Measurements from ENCODE around the gene NFILZ.
A peak's percentile ranks its signal among the peaks of the same experiment; 100 is the strongest.
"Not testable (repeated sequence)": the region's sequence is repeated elsewhere in the genome, so short reads cannot be mapped to it uniquely, and the experiment has no call there.

Gene NFILZ

DNA sequence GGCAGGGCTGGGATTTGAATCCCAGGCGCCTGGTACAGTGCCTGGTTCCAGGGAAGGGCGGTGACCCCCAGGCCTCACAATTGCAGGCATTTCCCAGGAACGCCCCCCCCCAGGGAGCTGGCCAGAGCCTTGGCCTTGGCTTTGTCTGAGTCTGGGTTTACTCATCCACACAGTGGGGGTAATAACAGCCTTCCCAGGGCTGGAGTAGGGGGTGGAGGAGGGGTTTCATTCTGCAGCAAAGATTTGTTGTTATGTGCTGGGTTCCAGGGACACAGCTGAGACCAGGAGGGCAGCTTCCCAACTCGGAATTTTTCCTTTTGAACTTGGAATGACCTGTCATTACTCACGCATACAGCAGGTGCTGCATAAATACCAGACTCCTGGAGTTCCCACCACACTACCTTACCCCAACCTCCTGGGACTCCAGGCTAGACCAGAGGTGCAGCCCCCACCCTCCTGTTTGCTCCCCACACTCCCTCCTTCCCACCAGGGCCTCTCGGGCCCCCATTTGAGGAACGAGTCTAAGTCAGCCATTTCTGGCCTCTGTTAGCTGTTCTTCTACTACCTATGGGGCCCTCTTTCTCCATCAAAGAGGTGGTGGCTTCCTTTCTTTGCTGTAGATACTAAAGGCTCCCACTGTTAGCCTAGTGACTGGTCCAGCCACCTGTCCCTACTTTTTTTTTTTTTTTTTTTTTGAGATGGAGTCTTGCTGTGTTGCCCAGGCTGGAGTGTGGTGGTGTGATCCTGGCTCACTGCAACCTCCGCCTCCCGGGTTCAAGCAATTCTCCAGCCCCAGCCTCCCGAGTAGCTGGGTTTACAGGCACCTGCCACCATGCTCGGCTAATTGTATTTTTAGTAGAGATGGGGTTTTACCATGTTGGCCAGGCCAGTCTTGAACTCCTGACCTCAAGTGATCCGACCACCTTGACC lies 18.3 kb upstream of the NFILZ start:
- DNase-seq, result no peak

- DNase-seq, result no peak
Measured at GRCh38 chr19:8612807-8613171, 17.6 kb upstream of the NFILZ start.

- DNase-seq, result no peak
Measured at GRCh38 chr19:8614455-8614854, 16.0 kb upstream of the NFILZ start.

DNA sequence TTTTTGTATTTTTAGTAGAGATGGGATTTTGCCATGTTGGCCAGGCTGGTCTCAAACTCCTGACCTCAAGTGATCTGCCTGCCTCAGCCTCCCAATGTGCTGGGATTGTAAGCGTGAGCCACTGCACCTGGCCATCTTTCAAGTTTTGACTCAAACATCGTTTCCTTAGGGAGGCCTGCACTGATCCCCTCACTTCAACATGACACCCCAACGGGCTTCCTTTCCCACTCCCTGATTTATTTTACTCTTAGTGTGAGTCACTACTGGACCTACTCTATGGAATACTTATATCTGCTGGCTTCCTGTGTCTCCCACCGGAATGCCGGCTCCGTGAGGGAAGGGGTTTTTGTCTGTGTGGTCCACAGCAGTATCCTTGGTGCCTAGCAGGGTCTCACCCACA lies 15.4 kb upstream of the NFILZ start:
- no peak for DNase-seq

DNA sequence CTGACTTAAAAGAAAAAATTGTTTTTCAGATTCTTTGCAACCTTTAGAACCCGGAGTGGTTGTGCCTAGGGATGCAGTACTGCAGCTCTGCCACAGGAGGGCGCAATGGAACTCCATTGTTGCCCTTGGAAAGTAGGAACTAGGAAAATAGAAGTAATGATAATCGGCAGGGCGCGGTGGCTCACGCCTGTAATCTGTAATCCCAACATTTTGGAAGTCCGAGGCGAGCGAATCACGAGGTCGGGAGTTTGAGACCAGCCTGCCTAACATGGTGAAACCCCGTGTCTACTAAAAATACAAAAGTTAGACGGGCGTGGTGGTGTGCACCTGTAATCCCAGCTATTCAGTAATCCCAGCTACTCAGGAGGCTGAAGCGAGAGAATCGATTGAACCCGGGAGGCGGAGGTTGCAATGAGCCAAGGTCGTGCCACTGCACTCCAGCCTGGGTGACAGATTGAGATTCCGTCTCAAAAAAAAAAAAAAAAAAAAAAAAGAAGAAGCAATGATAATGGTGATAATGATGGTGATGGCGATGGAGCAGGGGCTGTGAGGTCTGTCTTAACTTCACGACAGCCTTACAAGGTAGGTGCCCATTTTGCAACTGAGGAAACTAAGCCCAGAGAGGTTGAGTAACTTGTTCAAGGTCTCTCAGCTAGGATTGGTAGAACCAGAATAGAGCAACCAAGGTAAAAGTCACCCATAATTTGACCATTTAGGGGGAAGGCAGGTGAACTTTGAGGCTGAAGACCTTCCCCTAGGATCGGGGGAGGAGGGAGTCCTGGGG lies 14.4 kb upstream of the NFILZ start:
- DNase-seq, result peak in 4 of 5 donors; percentile 44 to 51 (median 46)

- DNase-seq, result no peak
Measured at GRCh38 chr19:8616861-8617260, 13.6 kb upstream of the NFILZ start.

DNA sequence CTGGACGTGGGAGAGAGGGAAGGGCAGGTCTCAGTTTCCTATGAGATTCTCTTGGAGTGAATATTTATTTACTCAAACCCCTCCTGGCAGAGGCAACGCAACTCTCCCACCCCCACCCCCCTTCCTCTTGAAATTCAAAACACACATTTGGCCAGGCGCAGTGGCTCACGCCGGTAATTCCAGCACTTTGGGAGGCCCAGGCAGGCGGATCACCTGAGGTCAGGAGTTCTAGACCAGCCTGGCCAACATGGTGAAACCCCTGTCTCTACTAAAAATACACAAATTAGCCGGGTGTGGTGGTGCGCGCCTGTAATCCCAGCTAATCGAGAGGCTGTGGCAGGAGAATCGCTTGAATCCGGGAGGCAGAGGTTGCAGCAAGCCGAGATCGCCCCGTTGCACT lies 13.1 kb upstream of the NFILZ start:
- not testable (repeated sequence) for DNase-seq

GRCh38 chr19:8617984-8618383 lies 12.4 kb upstream of the NFILZ start:
- DNase-seq, result no peak

DNA sequence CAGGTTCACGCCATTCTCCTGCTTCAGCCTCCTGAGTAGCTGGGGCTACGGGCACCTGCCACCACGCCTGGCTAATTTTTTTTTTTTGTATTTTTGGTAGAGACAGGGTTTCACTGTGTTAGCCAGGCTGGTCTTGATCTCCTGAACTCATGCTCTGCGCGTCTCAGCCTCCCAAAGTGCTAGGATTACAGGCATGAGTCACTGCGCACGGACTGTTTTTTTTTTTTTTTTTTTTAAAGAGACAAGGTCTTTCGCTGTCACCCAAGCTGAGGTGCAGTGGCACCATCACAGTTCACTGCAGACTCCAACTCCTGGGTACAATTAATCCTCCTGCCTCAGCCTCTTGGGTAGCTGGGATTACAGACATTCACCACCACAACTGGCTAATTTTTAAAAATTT lies 11.7 kb upstream of the NFILZ start:
- DNase-seq, result no peak

DNA sequence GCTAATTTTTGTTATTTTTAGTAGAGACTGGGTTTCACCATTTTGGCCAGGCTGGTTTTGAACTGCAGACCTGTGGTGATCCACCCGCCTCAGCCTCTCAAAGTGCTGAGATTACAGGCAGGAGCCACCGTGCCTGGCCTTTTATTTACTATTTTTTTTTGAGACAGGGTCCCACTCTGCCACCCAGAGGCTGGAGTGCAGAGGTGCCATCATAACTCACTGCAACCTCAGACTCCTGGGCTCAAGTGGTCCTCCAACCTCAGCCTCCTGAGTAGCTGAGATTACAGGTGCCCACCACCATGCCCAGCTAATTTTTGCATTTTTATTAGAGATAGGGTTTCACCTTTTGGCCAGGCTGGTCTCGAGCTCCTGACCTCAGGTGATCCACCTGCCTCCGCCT lies 7.5 kb upstream of the NFILZ start:
- not testable (repeated sequence) for DNase-seq

DNA sequence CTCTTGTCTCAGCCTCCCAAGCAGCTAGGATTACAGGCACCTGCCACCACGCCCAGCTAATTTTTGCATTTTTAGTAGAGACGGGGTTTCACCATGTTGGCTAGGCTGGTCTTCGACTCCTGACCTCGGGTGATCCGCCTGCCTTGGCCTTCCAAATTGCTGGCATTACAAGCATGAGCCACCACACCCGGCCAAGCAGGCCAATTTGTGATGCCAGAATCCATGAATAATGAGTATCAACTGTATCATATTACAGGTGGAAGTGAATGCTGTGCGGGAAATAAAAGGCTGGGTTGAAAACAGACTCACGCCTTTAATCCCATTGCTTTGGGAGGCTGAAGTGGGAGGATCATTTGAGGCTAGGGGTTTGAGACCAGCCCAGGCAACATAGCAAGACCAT lies 3.6 kb upstream of the NFILZ start:
- no peak for DNase-seq

DNA sequence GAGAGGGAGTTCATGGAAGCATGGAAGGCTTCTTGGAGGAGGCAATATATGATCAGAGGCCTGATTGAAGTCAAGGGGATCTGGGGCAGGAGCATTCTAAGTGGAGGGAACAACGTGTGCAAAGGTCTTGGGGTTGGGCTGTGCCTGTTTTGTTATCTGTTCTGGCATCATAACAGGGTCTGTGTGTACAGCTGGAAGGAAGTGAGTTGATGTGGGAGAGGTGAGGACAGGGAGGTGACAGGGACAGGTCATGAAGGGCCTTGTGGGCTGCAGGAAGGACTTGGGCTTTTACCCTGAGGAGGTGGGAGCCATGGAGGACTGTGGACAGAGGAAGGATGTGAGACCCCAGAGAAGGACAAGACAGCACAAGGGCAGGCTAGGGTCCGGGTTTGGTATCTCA lies 1.2 kb upstream of the NFILZ start:
- no peak for DNase-seq

GRCh38 chr19:8630796-8631424 lies 477 bp downstream of the NFILZ start:
- DNase-seq, result no peak

GRCh38 chr19:8631425-8631819 lies 989 bp downstream of the NFILZ start:
- DNase-seq, result no peak

GRCh38 chr19:8635422-8635821 lies 5.0 kb downstream of the NFILZ start:
- no peak for DNase-seq

DNA sequence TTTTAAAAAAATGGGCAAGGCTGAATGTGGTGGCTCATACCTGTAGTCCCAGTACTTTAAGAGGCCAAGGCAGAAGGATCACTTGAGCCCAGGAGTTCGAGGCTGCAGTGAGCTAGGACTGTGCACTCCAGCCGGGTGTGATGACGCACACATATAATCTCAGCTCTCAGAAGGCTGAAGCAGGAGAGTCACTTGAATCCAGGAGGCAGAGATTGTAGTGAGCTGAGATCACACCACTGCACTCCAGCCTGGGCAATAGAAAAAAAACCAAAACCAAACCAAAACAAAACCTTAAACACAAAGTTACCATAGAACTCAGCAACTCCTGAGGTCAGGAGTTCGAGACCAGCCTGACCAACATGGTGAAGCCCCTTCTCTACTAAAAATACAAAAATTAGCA lies 6.6 kb downstream of the NFILZ start:
- not testable (repeated sequence) for DNase-seq

GRCh38 chr19:8638078-8638619 lies 7.7 kb downstream of the NFILZ start:
- no peak for DNase-seq

GRCh38 chr19:8639821-8640401 lies 9.5 kb downstream of the NFILZ start:
- DNase-seq, result no peak

- DNase-seq, result no peak
Measured at GRCh38 chr19:8640402-8641004, 10.1 kb downstream of the NFILZ start.

DNA sequence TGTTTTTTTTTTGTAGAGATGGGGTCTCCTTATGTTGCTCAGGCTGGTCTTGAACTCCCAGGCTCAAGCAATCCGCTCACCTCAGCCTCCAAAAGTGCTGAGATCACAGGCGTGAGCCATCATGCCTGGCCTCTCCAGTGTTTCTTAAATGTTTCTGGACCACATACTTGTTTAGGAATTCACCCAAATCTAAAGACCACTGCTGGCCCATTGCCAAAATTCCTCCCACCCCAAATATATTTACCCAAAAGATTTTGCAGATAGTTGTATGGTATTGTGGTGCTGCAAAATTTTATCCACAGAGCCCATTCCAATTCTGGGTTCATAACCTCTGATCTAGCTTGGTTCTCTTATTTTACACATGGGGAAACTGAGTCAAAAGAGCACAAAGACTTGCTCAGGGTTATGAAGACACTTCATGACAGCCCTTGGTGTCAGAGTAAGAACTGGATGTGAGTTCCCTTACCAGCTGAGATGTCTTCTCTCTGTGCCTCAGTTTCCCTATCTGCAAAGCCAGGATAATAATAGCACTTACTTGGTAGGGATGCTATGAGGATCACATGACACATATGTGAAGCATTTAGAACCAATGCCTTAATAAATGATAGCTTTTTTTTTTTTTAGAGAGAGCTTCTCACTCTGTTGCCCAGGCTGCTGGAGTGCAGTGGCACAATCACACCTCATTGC lies 10.9 kb downstream of the NFILZ start:
- DNase-seq, result no peak

GRCh38 chr19:8641908-8642547 lies 11.6 kb downstream of the NFILZ start:
- peak in 1 of 5 donors; percentile 39 for DNase-seq
